22Rv1 (cell line): Measurements from ENCODE around the gene ARL4C.

Experiments
- H3K27ac ChIP-seq: fragments of 450-650 bp; 2 replicates; pipeline ENCODE4 v1.5.1; 2017
- CTCF ChIP-seq: fragments of 450-650 bp; IDR thresholded peaks from 2 replicates; pipeline ENCODE4 v1.5.1; 2017; ENCODE audit warnings: mild to moderate bottlenecking
- ZFX ChIP-seq: fragments of 450-650 bp; IDR thresholded peaks from 2 replicates; pipeline ENCODE4 v1.6.1; 2017; ENCODE audit warnings: antibody characterized with exemption, borderline replicate concordance

Gene ARL4C

GRCh38 chr2:234444242-234444730 lies 52.6 kb downstream of the ARL4C start:
- TF ChIP-seq CTCF = no peak
- no peak for TF ChIP-seq ZFX
- H3K27ac ChIP-seq = no peak overlapping the region
